GM18507 (cell line): ENCODE data around the gene PHAF1.

Source experiments
- DNase-seq: peaks from one replicate; pipeline ENCODE4 v3.0.0; 2011; ENCODE audit warnings: low read depth; ENCODE audit not compliant: insufficient read length; ENCODE audit errors: extremely low spot score
- FAIRE-seq: peaks from 2 replicates; lab custom pipeline; 2011; peaks lifted over from hg19 to GRCh38; lab: Jason Lieb, UNC

PHAF1 gene

DNA sequence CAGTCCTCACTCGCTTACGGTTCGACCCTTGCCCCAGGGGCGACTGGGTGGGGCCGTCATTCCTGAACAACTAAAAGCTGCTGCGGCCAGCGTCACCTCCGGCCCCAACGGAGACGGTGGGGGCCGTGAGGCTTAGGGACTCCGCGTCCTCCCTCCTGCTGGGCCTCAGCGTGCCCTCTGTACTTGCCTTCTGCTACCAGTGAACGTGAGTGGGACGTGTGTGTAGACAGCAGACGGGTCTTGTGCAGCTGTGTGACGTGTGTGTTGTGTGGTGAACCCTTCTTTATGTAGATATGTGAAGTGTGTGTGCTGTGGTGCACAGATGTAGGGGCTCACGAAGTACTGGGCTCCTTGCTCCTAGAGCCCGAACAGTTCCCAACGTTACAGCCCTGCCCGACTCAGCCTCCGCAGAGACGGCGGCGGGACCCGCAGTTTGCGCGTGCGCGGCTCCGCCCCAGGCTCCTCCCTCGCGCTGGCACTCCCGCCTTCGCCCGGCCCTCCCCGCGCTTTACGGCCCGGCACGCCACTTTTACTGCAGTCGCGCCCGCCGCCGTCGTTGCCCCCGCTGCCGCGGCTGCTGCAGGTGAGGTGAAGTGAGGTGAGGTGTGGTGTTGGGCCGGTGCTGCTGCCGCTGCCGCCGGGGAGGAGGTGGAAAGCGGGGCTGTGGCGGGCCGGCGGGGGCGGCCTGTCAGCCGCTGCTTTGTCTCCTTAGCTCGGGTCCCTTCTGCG, at the start of gene PHAF1:
Gene PHAF1, plus strand, starts transcription at position 535 of the 729 bp plus-strand sequence. CDS start 235 bp downstream, outside the sequence.
- peak; percentile 96 for FAIRE-seq

DNA sequence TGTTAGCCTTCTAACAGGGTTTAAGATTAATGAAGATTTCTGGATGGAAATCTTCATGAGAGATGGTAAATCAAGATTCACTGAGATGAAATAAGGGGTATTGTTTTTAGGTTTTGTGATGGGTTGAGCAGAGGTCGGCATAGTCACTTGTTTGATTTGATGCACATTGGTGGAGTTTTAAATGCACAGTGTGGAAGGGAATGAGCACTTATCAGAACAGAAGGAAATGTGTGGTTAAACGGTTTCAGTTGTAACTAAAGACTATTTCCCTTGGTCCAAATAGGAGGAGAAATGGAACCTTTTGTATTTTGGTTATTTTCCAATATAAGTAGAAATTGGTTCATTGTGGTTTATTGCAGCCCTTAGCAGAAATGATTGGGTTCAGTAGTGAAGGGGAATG, 46.7 kb upstream of the PHAF1 start:
- DNase-seq = no peak
- FAIRE-seq = peak; percentile 74

More for the DNA sequence above, at the start of gene PHAF1:
- DNase-seq = peak; percentile 100

GRCh38 chr16:67068212-67068753, 41.5 kb upstream of the PHAF1 start:
- FAIRE-seq (no peak), DNase-seq (no peak)

GRCh38 chr16:67071476-67072048, 38.2 kb upstream of the PHAF1 start:
- no peak for FAIRE-seq
- DNase-seq = no peak

DNA sequence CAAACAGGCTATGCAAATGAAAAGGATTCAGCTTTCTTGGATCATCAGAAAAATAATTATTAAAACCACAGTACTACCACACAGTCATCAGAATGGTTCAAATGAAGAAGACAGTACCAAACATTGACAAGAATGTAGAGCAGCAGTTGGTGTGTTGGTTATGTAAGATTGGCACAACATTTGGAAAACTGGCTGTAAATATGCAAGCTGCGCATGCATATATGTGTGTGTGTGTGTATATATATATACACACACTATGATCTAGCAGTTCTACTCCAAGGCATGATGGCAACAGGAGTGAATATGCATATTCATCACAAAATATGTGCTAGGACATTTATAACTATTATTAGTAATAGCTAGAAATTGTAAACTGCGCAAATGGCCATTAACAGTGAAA, 34.4 kb upstream of the PHAF1 start:
- FAIRE-seq = no peak

GRCh38 chr16:67077871-67078270, 31.9 kb upstream of the PHAF1 start:
- no peak for FAIRE-seq
- DNase-seq = no peak

More for the DNA sequence above, 34.4 kb upstream of the PHAF1 start:
- no peak for DNase-seq

- DNase-seq = no peak
- FAIRE-seq = peak; percentile 41
Measured at GRCh38 chr16:67082100-67082499, 27.6 kb upstream of the PHAF1 start.

DNA sequence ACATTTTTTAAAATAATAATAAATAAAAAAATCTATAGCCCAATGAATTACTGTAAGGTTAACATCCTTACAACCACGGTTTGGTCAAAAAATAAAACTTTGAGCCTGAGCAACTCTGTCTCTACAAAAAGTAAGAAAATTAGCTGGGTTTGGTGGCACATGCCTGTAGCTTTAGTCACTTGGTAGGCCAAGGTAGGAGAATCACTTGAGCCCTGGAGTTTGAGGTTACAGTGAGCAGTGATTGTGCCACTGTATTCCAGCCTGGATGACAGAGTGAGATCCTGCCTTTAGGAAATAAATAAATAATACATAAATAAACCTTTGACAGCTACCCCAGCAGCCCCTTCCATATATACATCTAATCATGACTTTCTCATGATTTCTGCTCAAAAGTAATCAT, 26.9 kb upstream of the PHAF1 start:
- FAIRE-seq = no peak
- DNase-seq = no peak

DNA sequence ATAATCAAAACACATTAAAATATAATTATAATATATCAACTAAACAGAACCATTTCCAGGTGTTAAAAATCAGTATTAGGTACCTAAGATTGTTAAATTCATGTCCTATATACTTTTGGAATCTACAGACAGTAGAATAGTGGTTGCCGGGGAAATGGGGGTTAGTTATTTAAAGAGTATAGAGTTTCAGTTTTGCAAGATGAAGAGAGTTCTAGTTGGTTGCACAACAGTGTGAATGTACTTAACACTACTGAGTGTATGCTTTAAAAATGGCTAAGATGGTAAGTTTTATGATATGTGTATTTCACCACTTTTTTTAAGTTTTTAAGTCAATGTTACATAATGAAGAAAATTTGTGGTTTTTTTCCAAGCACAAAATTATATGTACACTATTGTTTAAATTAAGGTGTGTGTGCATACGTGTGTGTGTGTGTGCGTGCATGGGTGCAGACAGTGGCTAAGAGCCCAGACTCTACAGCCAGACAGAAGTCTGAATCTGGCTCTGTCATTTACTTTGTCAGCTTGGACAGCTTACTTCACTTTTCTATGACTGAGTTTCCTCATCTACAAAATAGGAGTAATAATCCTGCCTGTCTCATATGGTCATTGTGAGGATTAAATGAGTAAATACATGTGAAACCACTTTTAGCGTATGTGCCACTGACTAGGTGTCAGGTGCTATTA, 25.3 kb upstream of the PHAF1 start:
- FAIRE-seq (peak; percentile 72), DNase-seq (no peak)

DNA sequence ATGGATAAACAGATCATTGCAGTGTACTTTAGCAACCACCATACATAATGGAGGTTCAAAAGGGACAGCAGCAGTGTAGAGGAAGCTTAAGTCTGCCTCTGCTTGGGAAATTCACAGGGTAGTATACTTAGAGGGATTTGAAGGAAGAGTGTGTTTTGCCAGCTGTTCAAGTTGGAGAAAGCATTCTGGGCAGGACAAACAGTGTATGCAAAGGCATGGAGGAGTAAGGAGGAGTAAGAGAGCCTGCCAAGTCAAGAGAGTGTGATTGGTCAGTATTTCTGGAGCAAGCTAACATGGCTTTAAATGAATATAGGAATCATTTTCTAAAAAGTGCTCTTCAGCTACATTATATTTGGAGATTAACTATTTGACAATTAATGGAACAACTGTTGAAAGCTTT, 22.9 kb upstream of the PHAF1 start:
- no peak for DNase-seq
- FAIRE-seq = no peak

GRCh38 chr16:67087291-67087690, 22.4 kb upstream of the PHAF1 start:
- FAIRE-seq (no peak), DNase-seq (no peak)

GRCh38 chr16:67087803-67088202, 21.9 kb upstream of the PHAF1 start:
- DNase-seq (no peak), FAIRE-seq (no peak)

DNA sequence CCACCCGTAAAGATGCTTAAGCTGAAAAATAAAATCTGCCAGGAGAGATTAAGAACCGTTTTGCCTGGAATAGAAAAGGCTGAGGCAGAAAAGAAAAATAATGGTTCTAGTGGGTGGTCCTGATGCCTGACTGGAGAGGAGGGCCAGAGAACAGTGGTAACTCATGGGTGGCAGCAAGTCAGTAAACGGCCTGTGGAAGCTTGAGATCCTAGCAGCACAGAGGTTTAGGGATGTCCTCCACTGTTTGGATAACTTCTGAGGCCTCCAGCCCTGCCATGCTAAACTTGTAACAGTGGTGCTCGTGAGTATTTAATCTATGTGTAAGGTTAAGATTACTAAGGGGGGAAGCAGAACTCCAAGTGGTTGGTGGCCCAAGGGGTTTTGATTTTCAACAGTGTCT, 21.2 kb upstream of the PHAF1 start:
- FAIRE-seq (no peak), DNase-seq (no peak)

- FAIRE-seq (no peak), DNase-seq (no peak)
Measured at GRCh38 chr16:67089101-67089500, 20.6 kb upstream of the PHAF1 start.

DNA sequence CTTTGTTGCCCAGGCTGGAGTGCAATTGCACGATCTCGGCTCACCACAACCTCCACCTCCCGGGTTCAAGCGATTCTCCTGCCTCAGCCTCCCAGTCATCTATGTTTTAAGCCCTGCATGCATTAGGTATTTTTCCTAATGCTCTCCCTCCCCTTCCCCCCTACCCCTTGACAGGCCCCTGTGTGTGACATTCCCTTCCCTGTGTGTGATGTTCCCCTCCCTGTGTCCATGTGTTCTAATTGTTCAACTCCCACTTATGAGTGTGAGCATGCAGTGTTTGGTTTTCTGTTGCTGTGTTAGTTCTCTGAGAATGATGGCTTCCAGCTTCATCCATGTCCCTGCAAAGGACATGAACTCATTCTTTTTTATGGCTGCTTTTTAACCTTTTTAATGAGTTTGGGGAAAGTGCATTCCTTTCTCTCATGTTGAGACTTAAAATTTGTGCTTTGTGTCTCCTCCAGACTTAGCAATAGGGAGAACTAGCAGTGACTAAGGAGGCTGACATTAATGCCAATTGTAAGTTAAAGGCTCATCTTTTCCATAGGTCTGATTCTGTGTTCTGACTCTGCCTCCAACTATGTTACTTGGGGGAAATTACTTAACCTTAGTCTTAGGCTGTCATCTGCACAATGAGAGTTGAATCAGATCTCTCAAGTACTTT, 17.7 kb upstream of the PHAF1 start:
- no peak for FAIRE-seq

GRCh38 chr16:67093098-67093726, 16.5 kb upstream of the PHAF1 start:
- FAIRE-seq (no peak), DNase-seq (no peak)

More for the DNA sequence above, 17.7 kb upstream of the PHAF1 start:
- no peak for DNase-seq

DNA sequence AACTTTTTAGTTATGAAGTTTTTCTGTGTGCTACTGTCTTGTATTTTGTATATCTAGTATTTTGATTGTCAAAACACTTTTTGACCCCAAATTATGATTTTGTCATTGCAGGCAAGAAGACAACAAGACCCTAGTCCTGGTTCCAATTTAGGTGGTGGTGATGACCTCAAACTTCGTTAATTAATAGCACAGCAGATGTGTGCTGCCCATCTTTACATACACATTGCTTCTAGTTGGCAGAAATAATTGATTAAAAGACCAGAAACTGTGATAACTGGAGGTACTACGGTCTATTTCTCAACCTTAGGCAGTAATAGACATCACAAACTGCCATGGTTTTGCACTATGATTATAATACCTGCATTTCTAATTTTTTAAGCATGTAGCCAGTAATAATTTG, 11.1 kb upstream of the PHAF1 start:
- no peak for DNase-seq
- FAIRE-seq = no peak

GRCh38 chr16:67100569-67101310, 9.0 kb upstream of the PHAF1 start:
- DNase-seq (no peak), FAIRE-seq (peak; percentile 56)
